Fibroblast of pulmonary artery (primary cell): ENCODE measurements around the gene RAD52.

Experiments used
- DNase-seq: peaks from one replicate; pipeline ENCODE4 v3.0.0-alpha.2; 2010; ENCODE audit warnings: low read depth
- H3K4me3 ChIP-seq: replicated peaks from 2 replicates; pipeline ENCODE4 v1.5.1; 2011; ENCODE audit warnings: low read depth, mild to moderate bottlenecking, control low read depth, low read length, moderate library complexity
- CTCF ChIP-seq: IDR thresholded peaks from 2 replicates; pipeline ENCODE4 v1.5.1; 2011; ENCODE audit warnings: mild to moderate bottlenecking, control low read depth, low read length, inconsistent platforms; ENCODE audit errors: missing control alignments

The RAD52 gene

GRCh38 chr12:951176-951575 is 1.7 kb upstream of the RAD52 start:
- no peak for TF ChIP-seq CTCF
- H3K4me3 ChIP-seq: no peak overlapping the region
- no peak for DNase-seq

GRCh38 chr12:948238-948637 is 1.3 kb downstream of the RAD52 start:
- TF ChIP-seq CTCF: no peak
- DNase-seq: no peak
- H3K4me3 ChIP-seq: peak overlapping the region; percentile 92

GRCh38 chr12:946631-947030 is 2.9 kb downstream of the RAD52 start:
- no peak for TF ChIP-seq CTCF
- H3K4me3 ChIP-seq: no peak overlapping the region
- DNase-seq: peak; percentile 26

GRCh38 chr12:946212-946611 is 3.3 kb downstream of the RAD52 start:
- peak; percentile 25 for DNase-seq
- no peak for TF ChIP-seq CTCF
- no peak overlapping the region for H3K4me3 ChIP-seq

- no peak for DNase-seq
- no peak overlapping the region for H3K4me3 ChIP-seq
- TF ChIP-seq CTCF: no peak
Measured at GRCh38 chr12:944211-944610, 5.3 kb downstream of the RAD52 start.

- TF ChIP-seq CTCF: no peak
- H3K4me3 ChIP-seq: no peak overlapping the region
- no peak for DNase-seq
Measured at GRCh38 chr12:943051-943450, 6.4 kb downstream of the RAD52 start.

- H3K4me3 ChIP-seq: no peak overlapping the region
- DNase-seq: no peak
- no peak for TF ChIP-seq CTCF
Measured at GRCh38 chr12:938810-939209, 10.7 kb downstream of the RAD52 start.
